ENCODE results near the gene PVALB.

DNA sequence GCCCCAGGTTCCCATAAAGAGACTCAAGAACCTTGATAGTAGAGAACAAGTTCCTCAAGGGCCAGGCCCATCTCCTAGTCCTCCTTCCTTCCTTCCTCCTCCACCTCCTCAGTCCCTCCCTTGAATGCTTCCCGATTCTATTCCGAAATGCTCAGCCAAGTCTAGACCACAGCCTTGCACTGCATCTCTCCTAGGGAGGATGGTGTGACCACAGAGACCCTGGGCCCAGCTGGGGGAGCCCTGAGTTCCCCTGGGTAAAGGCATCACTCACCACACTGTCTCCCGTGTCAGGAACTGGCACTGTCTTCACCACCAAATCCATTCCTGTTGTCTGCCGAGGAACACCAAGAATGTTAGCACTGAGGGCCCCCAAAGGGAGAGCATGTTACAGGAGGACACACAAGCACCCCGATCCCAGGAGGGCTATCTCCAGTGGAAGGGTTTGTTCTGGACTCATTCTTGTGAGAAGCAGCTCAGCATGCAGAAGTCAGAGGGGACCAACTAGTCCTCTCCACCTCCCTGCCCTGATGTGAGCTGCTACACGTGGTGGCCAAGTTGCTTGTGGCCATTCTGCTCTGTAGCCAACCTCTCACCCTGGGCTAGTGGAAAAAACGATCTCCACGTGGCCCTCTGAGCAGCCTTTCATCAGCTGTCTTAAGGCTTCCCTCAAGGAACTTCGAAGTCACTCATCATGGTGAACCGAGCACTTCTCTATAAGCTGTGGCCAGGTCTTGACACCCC, 49.6 kb downstream of the PVALB start:
- TF ChIP-seq, protein P1, sequence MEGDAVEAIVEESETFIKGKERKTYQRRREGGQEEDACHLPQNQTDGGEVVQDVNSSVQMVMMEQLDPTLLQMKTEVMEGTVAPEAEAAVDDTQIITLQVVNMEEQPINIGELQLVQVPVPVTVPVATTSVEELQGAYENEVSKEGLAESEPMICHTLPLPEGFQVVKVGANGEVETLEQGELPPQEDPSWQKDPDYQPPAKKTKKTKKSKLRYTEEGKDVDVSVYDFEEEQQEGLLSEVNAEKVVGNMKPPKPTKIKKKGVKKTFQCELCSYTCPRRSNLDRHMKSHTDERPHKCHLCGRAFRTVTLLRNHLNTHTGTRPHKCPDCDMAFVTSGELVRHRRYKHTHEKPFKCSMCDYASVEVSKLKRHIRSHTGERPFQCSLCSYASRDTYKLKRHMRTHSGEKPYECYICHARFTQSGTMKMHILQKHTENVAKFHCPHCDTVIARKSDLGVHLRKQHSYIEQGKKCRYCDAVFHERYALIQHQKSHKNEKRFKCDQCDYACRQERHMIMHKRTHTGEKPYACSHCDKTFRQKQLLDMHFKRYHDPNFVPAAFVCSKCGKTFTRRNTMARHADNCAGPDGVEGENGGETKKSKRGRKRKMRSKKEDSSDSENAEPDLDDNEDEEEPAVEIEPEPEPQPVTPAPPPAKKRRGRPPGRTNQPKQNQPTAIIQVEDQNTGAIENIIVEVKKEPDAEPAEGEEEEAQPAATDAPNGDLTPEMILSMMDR (IDR thresholded peaks at IDR 0.05; ENCODE audit: low read depth, low read length, poor library complexity, severe bottlenecking): no peak
- TF ChIP-seq EZH2phosphoT487 (IDR thresholded peaks at IDR 0.05; ENCODE audit: borderline replicate concordance, low read length): no peak
